ENCODE results near the gene ALK.

GRCh38 chr2:29559578-29559977, 361.8 kb downstream of the ALK start:
- TF ChIP-seq CTCF (conservative IDR thresholded peaks at IDR 0.05; ENCODE audit: low read depth, low read length) (no peak), EZH2 (IDR thresholded peaks at IDR 0.05; ENCODE audit: low read length, unreplicated experiment) (no peak)
